Measurements from ENCODE around the gene CIT.
"Not testable (repeated sequence)": the region's sequence is repeated elsewhere in the genome, so short reads cannot be mapped to it uniquely, and the experiment has no call there.

The CIT gene, protein sequence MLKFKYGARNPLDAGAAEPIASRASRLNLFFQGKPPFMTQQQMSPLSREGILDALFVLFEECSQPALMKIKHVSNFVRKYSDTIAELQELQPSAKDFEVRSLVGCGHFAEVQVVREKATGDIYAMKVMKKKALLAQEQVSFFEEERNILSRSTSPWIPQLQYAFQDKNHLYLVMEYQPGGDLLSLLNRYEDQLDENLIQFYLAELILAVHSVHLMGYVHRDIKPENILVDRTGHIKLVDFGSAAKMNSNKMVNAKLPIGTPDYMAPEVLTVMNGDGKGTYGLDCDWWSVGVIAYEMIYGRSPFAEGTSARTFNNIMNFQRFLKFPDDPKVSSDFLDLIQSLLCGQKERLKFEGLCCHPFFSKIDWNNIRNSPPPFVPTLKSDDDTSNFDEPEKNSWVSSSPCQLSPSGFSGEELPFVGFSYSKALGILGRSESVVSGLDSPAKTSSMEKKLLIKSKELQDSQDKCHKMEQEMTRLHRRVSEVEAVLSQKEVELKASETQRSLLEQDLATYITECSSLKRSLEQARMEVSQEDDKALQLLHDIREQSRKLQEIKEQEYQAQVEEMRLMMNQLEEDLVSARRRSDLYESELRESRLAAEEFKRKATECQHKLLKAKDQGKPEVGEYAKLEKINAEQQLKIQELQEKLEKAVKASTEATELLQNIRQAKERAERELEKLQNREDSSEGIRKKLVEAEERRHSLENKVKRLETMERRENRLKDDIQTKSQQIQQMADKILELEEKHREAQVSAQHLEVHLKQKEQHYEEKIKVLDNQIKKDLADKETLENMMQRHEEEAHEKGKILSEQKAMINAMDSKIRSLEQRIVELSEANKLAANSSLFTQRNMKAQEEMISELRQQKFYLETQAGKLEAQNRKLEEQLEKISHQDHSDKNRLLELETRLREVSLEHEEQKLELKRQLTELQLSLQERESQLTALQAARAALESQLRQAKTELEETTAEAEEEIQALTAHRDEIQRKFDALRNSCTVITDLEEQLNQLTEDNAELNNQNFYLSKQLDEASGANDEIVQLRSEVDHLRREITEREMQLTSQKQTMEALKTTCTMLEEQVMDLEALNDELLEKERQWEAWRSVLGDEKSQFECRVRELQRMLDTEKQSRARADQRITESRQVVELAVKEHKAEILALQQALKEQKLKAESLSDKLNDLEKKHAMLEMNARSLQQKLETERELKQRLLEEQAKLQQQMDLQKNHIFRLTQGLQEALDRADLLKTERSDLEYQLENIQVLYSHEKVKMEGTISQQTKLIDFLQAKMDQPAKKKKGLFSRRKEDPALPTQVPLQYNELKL (N-terminal part only)

DNA sequence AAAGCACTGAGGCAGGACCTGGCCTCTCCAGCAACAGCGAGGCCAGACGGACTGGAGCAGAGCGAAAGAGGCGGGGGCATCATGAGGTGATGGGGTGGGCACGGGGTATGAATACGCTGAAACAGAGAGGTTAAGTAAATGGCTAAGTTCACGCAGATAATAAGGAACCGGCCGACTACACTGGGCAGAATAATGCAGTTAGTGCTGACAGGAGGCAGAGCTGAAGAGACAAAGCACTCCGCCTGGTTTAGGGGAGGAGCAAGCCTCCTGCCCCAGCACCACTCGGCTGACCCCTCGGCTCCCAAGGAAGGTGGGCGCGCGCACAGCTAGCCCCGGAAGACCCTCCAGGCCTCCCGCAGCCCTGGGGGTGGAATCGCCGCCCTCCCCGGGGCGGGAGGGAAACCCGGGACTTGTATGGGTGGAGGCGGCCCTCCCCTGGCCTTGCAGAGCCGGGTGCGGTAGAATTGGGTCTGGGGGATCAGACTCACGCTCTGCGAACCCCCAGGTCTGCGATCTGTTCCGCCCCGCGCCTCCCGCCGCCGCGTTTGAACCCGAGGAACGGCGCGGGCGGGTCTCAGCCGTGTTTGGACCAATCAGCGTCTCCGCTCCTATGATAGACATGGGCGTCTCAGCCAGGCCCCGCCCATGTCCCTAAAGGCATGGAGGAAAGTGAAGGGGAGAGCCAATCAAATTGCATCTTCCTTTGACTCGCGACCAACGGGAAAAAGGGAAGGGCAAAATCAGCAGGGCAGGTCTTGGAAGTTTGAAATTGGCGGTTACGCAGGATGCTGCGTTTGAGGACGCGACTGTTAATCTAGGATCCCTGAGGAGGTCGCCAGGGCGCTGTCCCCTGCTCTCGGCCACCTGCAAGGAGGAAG, at the start of gene CIT:
Gene CIT, minus strand, starts transcription at position 560 of the 878 bp plus-strand sequence. CDS start 1,152 bp downstream, outside the sequence.
- DNase-seq = peak; percentile 99

DNA sequence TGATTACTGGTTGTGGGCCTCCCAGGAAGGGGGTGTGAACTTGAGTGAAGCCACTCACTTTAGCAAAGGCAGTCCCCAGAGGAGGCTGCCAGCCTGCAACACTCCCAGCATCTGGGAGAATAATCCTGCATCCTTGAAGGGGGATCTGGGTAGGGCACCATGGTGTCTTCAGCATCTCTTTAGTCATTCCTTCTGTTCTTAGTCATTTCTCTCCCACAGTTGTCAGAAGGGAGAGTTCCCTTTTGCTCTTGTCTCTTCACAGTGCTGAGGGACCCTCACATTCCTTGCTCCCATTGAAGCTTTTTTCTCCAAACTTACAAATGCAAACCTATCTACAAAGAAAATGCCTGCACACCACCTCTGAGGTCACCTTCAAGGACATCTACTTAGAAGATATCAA, 48.1 kb upstream of the CIT start:
- DNase-seq = no peak

DNA sequence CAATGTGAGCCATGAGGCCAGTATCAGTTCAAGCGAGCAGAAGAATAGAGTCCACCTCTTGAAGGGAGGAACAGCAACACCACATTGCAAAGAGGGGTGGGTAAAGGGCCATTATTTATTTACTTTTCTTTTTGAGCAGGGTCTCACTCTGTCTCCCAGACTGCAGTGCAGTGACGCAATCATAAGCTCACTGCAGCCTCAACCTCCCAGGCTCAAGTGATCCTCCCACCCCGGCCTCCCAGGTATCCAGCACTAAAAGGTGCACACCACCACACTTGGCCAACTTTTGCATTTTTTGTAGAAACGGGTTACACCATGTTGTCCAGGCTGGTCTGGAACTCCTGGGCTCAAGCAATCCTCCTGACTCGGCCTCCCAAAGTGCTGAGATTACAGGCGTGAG, 42.9 kb upstream of the CIT start:
- no peak for DNase-seq

DNA sequence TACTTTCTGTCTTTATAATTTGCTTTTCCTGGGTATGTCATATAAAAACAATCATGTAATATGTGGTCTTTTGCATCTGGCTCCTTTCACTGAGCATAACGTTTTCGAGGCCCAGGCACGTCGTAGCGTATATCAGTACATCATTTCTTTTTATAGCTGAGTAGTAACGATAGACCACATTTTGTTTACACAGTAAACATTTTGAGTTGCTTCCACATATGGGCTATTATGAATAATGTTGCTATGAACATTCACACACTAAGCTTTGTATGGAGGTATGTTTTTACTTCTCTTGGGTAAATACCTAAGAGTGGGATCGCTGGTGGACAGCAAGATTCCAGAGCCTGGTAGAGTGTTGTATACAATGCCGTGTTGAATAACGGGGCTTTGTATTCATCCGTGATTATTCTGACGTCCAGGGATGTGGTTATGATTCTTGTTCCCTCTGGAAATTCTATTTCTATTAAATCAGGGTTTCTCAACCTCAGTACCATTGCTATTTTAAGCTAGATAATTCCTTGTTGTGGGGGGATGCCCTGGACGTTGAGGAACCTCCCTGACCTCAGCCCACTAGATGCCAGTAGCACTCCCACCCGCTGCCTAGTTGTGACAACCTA, 38.9 kb upstream of the CIT start:
- no peak for DNase-seq

DNA sequence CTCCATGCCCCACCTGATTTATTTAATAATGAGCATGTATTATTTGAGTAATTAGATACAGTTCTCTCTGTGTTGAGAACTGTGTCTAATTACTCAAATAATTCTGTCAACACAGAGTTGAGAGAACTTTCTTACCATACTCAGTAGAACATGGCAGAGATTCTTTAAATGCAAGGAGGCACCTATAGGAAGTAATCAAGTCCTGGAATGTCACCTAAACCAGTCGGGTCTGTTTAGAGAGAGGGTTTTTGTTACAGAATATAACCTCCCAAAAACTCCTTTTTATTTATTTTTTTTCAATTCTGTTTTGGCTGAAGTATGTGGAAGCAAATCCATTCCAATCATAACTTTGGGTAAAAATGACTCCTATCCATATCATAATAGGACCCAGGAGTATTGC, 37.5 kb upstream of the CIT start:
- no peak for DNase-seq

DNA sequence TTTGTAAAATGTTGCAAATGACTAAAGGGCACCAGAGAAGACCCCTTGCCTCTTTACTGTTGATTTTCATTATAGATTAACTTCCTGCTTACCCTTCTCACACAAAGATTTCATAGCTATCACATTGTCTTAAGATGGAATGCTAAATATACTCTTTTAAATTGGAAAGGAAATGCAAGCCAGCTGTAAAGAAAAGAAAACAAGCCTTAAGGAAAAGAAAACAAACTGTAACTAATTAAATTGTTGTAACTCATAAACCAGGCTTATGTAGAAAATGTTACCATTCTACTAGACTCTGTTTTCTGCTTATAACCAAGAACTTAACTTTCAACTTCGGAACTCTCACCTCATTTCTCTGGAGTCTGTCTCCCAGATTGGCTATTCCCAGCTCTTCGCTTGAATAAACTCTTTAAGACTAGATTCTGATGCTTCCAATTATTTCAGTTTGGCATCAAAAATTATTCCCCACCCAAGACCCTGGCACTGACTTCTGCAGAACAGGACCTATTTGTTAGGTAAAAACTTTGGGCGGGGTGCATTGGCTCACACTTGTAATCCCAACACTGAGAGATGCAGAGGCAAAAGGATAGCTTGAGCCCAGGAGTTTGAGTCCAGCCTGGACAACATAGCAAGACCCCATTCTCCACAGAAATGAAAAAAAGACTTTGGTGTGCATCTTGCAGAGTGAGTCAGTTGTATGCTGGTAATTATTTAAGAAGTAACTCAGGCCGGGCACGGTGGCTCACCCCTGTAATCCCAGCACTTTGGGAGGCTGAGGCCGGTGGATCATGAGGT, 36.6 kb upstream of the CIT start:
- no peak for DNase-seq

DNA sequence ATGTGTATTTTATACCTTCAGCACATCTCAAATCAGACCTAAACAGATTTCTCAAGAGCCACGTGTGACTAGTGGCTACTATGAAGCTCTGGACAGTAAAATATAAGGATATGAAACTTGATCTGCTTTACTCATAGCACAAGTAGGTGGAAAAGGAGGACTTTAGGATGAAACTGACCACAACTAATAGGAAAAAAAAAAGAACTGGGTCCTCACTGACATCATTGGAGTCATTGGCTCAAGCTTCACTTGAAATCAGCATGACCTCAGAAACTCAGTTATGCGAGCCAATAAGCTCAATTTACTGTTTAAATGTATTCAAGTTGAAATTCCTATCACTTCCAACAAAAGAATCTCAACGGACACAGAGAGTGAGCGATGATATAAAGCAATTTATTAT, 34.1 kb upstream of the CIT start:
- no peak for DNase-seq

DNA sequence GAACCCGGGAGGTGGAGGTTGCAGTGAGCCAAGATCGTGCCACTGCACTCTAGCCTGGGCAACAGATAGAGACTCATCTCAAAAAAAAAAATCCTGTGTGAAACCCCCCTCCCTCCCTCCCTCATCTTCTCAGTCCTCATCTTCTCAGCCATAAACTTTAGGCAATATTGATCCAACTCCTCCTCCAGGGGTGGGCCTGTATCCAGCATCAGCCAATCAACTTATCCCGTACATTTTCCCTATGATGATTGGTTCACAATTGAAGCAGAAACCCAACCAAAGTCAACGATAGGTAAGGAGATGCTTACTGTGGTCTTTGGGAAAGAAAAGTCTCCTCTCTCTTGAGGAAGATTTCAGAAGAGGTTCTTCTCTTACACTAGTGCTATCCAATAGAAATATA, 33.5 kb upstream of the CIT start:
- DNase-seq = no peak

DNA sequence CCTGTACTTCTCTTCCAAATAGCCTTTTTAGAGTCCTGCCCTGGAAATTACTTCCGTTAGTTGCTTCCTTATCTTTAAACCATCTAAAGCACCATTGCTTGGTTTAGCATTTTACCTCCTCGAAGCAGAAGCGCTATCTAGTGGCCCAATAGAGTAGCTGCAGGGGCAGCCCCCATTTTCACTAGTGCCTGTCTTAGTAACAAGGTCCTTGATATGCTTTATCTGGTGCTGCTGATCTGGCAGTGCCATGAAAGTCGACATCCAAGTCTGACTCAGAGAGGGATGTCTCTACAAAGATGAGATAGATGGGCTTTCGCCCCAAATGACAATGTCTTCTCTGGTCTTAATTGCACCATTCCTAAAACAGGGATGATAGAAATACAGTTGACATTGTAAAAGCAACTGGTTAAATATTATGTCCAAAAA, 25.0 kb upstream of the CIT start:
- DNase-seq = peak; percentile 93

DNA sequence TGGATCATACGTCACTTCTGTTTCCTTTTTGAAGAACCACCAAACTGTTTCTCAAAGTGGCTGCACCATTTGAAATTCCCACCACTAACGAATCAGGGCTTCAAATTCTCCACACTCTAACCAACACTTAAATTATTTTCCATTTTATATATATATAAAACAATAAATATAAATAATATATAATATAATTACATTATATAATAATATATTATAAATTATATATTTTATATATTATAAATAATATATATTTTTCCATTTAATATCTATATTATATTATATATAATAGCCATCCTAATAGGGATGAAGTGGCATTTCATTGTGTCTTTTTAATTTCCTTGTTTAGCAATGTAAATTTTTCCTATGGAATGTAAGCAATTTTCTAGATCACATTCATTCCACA, 24.6 kb upstream of the CIT start:
- no peak for DNase-seq

DNA sequence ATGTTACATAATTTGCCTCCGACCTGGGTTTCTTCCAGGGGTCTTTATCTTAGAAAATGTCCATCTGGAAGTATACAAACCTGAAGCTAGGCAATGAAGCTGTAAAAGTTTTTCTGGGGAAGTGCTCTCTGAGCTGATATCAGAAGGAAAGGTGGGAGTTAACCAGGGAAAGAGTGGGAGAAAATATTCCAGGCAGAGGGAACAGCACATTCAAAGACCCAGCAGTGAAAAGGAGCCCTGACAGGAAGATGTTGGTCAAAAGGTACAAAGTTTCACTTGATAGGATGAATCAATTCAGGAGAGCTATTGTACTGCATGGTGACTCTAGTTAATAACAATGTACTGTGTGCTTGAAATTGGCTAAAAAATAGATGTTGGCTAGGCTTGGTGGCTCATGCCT, 17.8 kb upstream of the CIT start:
- no peak for DNase-seq

DNA sequence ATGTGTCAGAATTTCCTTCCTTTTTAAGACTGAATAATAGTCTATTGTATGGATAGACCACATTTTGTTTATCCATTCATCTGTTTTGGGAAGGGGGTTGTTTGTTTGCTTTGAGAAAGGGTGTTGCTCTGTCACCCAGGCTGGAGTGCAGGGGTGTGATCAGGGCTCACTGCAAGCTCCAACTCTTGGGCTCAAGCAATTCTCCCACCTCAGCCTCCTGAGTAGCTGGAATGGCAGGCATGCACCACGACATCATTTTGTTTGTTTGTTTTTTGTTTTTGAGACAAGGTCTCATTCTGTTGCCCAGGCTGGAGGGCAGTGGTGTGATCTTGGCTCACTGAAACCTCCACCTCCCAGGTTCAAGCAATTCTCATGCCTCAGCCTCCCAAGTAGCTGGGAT, 15.5 kb upstream of the CIT start:
- not testable (repeated sequence) for DNase-seq

DNA sequence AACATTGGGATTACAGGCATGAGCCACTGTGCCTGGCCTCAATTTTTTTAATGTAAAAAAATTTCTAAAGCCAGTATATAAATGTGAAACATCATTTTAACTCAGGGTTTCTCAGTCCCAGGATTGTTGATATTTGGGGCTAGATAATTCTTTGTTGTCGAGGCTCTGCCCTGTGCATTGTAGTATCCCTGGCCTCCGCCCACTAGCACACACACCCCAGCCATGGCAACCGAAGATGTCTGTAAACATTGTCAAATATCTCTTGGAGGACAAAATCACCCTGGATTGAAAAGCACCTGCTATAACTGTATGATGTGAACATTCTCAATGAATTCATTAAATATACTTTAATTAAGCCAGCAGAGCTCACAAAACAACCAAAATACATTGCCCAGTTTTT, 8.4 kb upstream of the CIT start:
- DNase-seq = no peak

DNA sequence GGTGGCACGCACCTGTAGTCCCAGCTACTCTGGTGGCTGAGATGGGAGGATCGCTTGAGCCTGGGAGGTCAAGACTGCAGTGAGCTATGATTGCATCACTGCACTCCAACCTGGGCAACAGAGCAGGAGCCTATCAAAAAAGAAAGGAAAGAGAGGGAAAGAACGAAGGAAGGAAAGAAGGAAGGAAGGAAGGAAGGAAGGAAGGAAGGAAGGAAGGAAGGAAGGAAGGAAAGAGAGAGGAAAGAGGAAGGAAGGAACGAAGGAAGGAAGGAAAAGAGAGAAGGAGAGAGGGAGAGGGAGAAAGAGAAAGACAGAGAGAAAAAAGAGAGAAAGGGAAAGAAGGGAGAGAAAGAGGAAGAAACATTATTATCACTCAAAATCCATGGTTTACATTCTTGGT, 6.7 kb upstream of the CIT start:
- DNase-seq = not testable (repeated sequence)

DNA sequence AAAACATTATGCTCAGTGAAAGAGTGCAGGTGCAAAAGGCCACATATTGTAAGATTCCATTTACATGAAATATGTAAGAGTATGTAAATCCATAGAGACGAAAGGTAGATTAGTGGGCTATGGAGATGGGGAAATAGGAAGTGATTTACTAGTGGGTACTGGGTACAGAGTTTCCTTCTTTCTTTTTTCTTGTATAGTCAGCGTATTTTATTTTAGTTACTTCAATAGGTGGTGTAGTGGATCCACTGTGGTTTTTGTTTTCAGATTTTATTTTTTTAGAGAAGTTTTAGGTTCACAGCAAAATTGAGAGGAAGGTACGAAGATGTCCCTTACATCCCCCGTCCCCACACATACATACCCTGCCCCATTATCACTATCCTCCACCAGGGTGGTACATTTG, 6.1 kb upstream of the CIT start:
- DNase-seq = no peak

DNA sequence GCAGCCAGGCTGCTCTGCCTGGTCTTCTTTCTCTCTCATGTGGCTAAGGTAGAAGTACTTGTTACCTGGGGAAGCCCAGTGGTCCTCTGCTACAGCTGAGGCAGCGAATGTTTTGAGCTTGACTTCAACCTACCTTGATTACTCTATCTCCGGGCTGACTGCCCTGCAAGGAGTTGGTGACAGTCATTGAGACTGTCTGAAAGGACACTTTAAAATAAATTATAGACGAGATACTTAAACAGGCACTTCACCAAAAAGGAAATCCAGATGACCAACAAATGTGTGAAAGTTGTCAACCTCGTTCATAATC, 474 bp upstream of the CIT start:
- DNase-seq = no peak

DNA sequence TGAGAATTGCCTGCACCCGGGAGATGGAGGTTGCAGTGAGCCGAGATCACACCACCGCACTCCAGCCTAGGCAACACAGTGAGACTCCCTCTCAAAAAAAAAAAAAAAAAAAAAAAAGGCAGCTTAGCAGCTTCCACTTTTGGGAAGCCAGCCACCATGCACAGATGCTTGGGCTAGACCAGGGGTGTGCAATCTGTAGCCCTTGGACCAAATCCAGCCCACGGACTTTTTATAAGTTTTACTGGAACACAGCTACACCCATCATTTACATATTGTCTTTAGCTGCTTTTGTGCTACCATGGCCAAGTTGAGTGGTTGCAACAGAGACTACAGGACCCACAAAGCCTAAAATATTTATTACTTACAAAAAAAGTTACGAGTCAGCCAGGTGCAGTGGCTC, 6.7 kb downstream of the CIT start:
- DNase-seq = peak; percentile 44

DNA sequence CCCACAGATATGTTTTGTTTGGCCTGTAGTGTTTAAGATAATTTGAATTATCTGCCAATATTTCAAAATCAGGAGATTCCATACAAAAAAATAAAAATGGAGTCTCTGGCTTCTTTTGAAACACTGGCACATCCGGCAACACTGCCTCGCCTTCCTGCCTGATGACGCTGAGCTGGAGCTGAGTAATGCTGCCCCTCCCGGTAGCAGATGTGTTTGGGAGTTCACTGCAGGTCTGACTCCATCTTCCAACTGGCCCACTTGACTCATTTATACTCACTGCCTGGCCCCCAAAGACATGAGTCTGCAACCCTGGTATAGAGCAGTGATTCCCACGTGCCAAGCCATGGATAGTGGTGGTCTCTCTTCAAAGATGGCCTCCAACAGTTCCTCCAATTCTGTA, 7.4 kb downstream of the CIT start:
- peak; percentile 13 for DNase-seq

DNA sequence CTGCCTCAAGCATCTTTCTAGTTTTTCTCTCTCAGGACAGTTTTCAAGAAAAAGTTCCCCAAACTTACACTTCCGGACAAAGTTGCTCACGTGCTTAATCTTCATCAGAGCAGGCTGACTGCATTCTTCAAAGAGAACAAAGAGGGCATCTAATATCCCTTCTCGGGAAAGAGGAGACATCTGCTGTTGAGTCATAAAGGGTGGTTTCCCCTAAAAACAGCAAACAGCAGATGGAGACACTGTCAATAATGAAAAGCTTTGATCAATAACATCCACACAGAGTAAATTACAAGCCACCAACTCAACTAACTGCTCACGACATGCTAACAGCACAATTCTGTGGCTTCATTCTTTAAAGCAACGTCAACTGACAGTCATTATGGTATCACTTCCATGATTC, 8.1 kb downstream of the CIT start:
- no peak for DNase-seq

DNA sequence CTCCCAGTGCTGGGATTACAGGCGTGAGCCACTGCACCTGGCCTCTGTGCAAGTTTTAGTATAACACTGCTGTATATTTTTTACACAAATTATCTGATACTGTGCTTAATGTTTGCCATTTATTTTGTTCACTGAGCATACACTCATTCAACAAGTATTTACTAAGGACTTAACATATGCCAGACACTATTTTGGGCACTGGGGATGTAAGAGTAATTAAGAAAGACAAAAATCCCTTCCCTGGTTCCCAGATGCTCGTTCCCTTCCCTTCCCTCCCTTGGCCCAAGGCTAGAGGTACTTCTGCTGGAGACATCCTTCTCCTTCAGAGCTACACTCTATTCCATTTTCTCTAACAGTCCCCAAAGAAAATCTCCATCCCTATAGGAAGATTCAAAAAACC, 12.5 kb downstream of the CIT start:
- DNase-seq = no peak

DNA sequence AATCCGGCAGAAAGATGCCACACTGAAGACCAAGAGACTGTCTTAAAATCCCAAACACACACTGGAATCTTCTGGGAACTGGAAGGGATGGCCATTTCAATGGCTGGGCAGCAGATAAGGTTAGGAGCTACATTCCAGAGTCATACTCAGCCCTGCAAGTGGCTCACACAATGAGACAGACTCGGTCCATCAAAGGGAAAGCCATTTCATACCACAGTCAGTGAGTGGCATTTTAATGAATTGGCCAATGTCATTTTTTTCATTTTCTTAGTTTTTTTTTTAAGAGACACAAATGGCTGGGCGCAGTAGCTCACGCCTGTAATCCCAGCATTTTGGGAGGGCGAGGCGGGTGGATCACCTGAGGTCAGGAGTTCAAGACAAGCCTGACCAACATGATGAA, 17.9 kb downstream of the CIT start:
- DNase-seq = no peak

Data from hematopoietic multipotent progenitor cell treated with erythropoietin and hydrocortisone succinate and interleukin-3 and kit ligand, for 6 days (in vitro differentiated cells).